Measurements from ENCODE around the gene HDAC1. TPM values are rescaled to one million over a fixed set of nuclear protein-coding genes. Genes with fewer than 3 reads are reported as not detected.

The HDAC1 gene
- total RNA-seq, 2 experiments from 2014 or later = 259 to 263 TPM

Small RNA genes lying within 50 kb of the gene (small RNA-seq; reads per million reads assigned to genes)
- not detected for gene RF00017
- gene RF00019 = not detected

Other genes starting within 250 kb of the HDAC1 start
- gene TMEM39B, start 219.1 kb upstream of the HDAC1 start, total RNA-seq (2014; rRNA removed; shearing (Covaris generic)) = 10.0 and 11.3 TPM in 2 replicates
- gene TMEM39B, start 219.1 kb upstream of the HDAC1 start, total RNA-seq (2022) = 35.9 and 38.8 TPM in 2 replicates
- 16.6 and 19.5 TPM in 2 replicates for gene KPNA6, start 184.0 kb upstream of the HDAC1 start, total RNA-seq (2014; rRNA removed; shearing (Covaris generic))
- 36.3 and 40.7 TPM in 2 replicates for gene KPNA6, start 184.0 kb upstream of the HDAC1 start, total RNA-seq (2022)
- 42.0 and 47.5 TPM in 2 replicates for gene TXLNA, start 112.4 kb upstream of the HDAC1 start, total RNA-seq (2014; rRNA removed; shearing (Covaris generic))
- 46.4 and 47.3 TPM in 2 replicates for gene TXLNA, start 112.4 kb upstream of the HDAC1 start, total RNA-seq (2022)
- gene CCDC28B, start 91.5 kb upstream of the HDAC1 start, total RNA-seq (2014; rRNA removed; shearing (Covaris generic)) = 28.3 and 32.8 TPM in 2 replicates
- gene CCDC28B, start 91.5 kb upstream of the HDAC1 start, total RNA-seq (2022) = 53.4 and 54.4 TPM in 2 replicates
- gene IQCC, start 86.4 kb upstream of the HDAC1 start, total RNA-seq (2014; rRNA removed; shearing (Covaris generic)) = 12.1 and 14.5 TPM in 2 replicates
- 8.0 and 8.4 TPM in 2 replicates for gene IQCC, start 86.4 kb upstream of the HDAC1 start, total RNA-seq (2022)
- gene DCDC2B, start 83.0 kb upstream of the HDAC1 start, total RNA-seq (2014; rRNA removed; shearing (Covaris generic)) = 0.06 and 0.15 TPM in 2 replicates
- 0.26 and 0.29 TPM in 2 replicates for gene DCDC2B, start 83.0 kb upstream of the HDAC1 start, total RNA-seq (2022)
- gene TMEM234, start 69.7 kb upstream of the HDAC1 start, total RNA-seq (2014; rRNA removed; shearing (Covaris generic)) = 14.9 and 17.1 TPM in 2 replicates
- gene TMEM234, start 69.7 kb upstream of the HDAC1 start, total RNA-seq (2022) = 17.5 and 24.5 TPM in 2 replicates
- gene EIF3I, start 69.7 kb upstream of the HDAC1 start, total RNA-seq (2014; rRNA removed; shearing (Covaris generic)) = 144 and 182 TPM in 2 replicates
- gene EIF3I, start 69.7 kb upstream of the HDAC1 start, total RNA-seq (2022) = 193 and 207 TPM in 2 replicates
- 1.1 and 1.6 TPM in 2 replicates for gene FAM167B, start 44.9 kb upstream of the HDAC1 start, total RNA-seq (2014; rRNA removed; shearing (Covaris generic))
- 1.8 and 3.1 TPM in 2 replicates for gene FAM167B, start 44.9 kb upstream of the HDAC1 start, total RNA-seq (2022)
- gene LCK, start 40.8 kb upstream of the HDAC1 start, total RNA-seq (2014; rRNA removed; shearing (Covaris generic)) = 217 and 218 TPM in 2 replicates
- gene LCK, start 40.8 kb upstream of the HDAC1 start, total RNA-seq (2022) = 135 and 146 TPM in 2 replicates
- 120 and 130 TPM in 2 replicates for gene MARCKSL1, start 44.1 kb downstream of the HDAC1 start, total RNA-seq (2014; rRNA removed; shearing (Covaris generic))
- gene MARCKSL1, start 44.1 kb downstream of the HDAC1 start, total RNA-seq (2022) = 246 and 288 TPM in 2 replicates
- 3.2 and 5.2 TPM in 2 replicates for gene FAM229A, start 70.4 kb downstream of the HDAC1 start, total RNA-seq (2014; rRNA removed; shearing (Covaris generic))
- 13.5 and 16.5 TPM in 2 replicates for gene FAM229A, start 70.4 kb downstream of the HDAC1 start, total RNA-seq (2022)
- gene TSSK3, start 70.5 kb downstream of the HDAC1 start, total RNA-seq (2014; rRNA removed; shearing (Covaris generic)) = 1.1 and 2.0 TPM in 2 replicates
- gene TSSK3, start 70.5 kb downstream of the HDAC1 start, total RNA-seq (2022) = 7.8 and 10.1 TPM in 2 replicates
- gene BSDC1, start 102.4 kb downstream of the HDAC1 start, total RNA-seq (2014; rRNA removed; shearing (Covaris generic)) = 21.8 and 29.6 TPM in 2 replicates
- 41.8 and 42.5 TPM in 2 replicates for gene BSDC1, start 102.4 kb downstream of the HDAC1 start, total RNA-seq (2022)
- gene ZBTB8B, start 173.0 kb downstream of the HDAC1 start, total RNA-seq (2014; rRNA removed; shearing (Covaris generic)) = 0.03 TPM in 1 of 2 replicates, not detected in the other
- not detected in 2 replicates for gene ZBTB8B, start 173.0 kb downstream of the HDAC1 start, total RNA-seq (2022)
- gene ZBTB8A, start 247.3 kb downstream of the HDAC1 start, total RNA-seq (2014; rRNA removed; shearing (Covaris generic)) = 0.54 and 1.5 TPM in 2 replicates
- 0.24 and 0.29 TPM in 2 replicates for gene ZBTB8A, start 247.3 kb downstream of the HDAC1 start, total RNA-seq (2022)